Central memory CD8-positive, alpha-beta T cell (primary cell): Measurements from ENCODE around the gene MCL1.

Source experiments
- ATAC-seq: fragments of 150-1000 bp; cut with Tn5 transposase; replicated peaks from 2 replicates; pipeline ENCODE4 v1.10.0; 2022; ENCODE audit warnings: mild to moderate bottlenecking, moderate FRiP score, moderate number of reproducible peaks; ENCODE audit not compliant: poor library complexity, severe bottlenecking; ENCODE audit errors: extremely low read depth
- DNase-seq, 2 donors: peaks; one replicate each; pipeline ENCODE4 v3.0.0; 2021; ENCODE audit warnings: low spot score in 2 of 2
- H3K27ac Mint-ChIP-seq: one replicate; pipeline ENCODE4 v1.8.0; 2022; ENCODE audit warnings: low read depth, mild to moderate bottlenecking, moderate library complexity, mixed read lengths
- H3K27me3 Mint-ChIP-seq: one replicate; pipeline ENCODE4 v1.8.0; 2022; ENCODE audit warnings: mixed read lengths
- H3K36me3 Mint-ChIP-seq: one replicate; pipeline ENCODE4 v1.8.0; 2022; ENCODE audit warnings: mild to moderate bottlenecking, moderate library complexity, mixed read lengths; ENCODE audit not compliant: insufficient read depth
- H3K4me1 Mint-ChIP-seq: one replicate; pipeline ENCODE4 v1.8.0; 2022; ENCODE audit warnings: mixed read lengths
- H3K4me3 Mint-ChIP-seq: one replicate; pipeline ENCODE4 v1.8.0; 2022; ENCODE audit warnings: mild to moderate bottlenecking, moderate library complexity, mixed read lengths
- H3K9me3 Mint-ChIP-seq: one replicate; pipeline ENCODE4 v1.8.0; 2022; ENCODE audit warnings: mixed read lengths

Gene MCL1

DNA sequence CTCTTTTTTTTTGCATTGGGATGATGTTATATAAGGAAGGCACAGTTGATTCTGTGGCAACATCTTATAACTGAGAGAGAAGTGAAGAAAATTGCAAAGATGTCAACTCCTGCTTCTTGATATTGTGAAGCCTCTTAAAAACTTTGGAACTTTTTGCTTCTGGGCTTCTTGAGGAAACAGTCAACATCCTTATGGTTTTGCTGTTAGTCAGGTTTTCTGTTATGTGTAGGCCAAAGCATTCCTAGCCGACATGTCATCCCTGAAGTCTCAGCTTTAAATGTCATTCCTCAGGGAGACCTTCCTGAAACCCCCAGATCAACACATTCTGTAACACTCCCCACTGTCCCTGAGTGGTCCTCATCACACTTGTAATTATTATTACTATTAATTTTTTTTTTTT lies 51.2 kb downstream of the MCL1 start:
- H3K27ac Mint-ChIP-seq: no peak overlapping the region
- H3K4me1 Mint-ChIP-seq: peaks cover 6% of the 10 kb centered on the region
- no peak overlapping the region for H3K4me3 Mint-ChIP-seq
- no peaks in the 10 kb centered on the region for H3K27me3 Mint-ChIP-seq
- DNase-seq (no peak), ATAC-seq (no peak)
- H3K9me3 Mint-ChIP-seq: no peaks in the 10 kb centered on the region
- H3K36me3 Mint-ChIP-seq: no peaks in the 10 kb centered on the region

DNA sequence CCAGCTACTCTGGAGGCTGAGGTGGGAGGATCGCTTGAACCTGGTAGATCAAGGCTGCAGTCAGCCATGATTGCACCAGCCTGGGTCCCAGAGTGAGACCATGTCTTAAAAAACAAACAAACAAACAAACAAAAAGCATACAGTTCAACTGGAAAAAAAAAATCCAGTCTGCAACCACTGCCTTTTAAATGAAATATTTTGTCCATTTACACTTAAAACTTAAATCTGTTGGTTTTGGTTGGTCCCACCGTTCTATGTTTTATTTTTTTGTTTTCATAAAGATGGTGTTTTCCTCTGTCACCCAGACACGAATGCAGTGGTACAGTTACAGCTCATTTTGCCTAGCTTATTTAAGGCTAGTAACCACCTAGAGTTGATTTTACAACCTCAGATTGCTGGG lies 54.1 kb downstream of the MCL1 start:
- no peak overlapping the region for H3K27ac Mint-ChIP-seq
- no peak overlapping the region for H3K4me3 Mint-ChIP-seq
- H3K9me3 Mint-ChIP-seq: no peaks in the 10 kb centered on the region
- H3K4me1 Mint-ChIP-seq: no peaks in the 10 kb centered on the region
- H3K27me3 Mint-ChIP-seq: no peaks in the 10 kb centered on the region
- DNase-seq (no peak), ATAC-seq (no peak)
- no peaks in the 10 kb centered on the region for H3K36me3 Mint-ChIP-seq
